H1 (cell line): ENCODE results near the gene CALHM2. TPM values are rescaled to one million over a fixed set of nuclear protein-coding genes. Genes with fewer than 3 reads are reported as not detected.

Experiments used
- CHD7 ChIP-seq: fragments of 300-600 bp; sonication (generic); IDR thresholded peaks from 2 replicates; pipeline ENCODE4 v1.7.1; 2012; ENCODE audit warnings: low read length, moderate library complexity, mild to moderate bottlenecking, inconsistent platforms; ENCODE audit not compliant: insufficient replicate concordance
- KDM5A ChIP-seq: fragments of 200-600 bp; IDR thresholded peaks from 2 replicates; pipeline ENCODE4 v1.7.1; 2012; ENCODE audit warnings: mild to moderate bottlenecking, low read length, inconsistent platforms, mixed read lengths
- SAP30 ChIP-seq: fragments of 300-600 bp; sonication (generic); IDR thresholded peaks from 2 replicates; pipeline ENCODE4 v1.7.1; 2012; ENCODE audit warnings: low read length, moderate library complexity, mild to moderate bottlenecking, inconsistent platforms; ENCODE audit not compliant: insufficient read depth, insufficient replicate concordance
- polyA plus RNA-seq, 7 experiments: library from polyadenylated mRNA; depleted of rRNA in 3 of 7; stranded (reverse) in 5 of 7; unstranded in 2 of 7; fragments of >200 nt in 5 of 7; fragments of 200-250 nt in 2 of 7; gene quantifications; 1 replicate in 5 of 7; 2 replicates in 1 of 7; 4 replicates in 1 of 7; pipeline versions ENCODE4 v1.2.1 to v1.2.3, GENCODE V29; 2011 to 2013; ENCODE audit warnings: missing spikeins in 2 of 7, mixed read lengths in 2 of 7
- total RNA-seq: library from RNA; stranded (reverse); fragmentation: NEBNext Ultra II Directional; extraction: Animal tissue kit (Norgen Biotek cat#: 25700); gene quantifications from 2 replicates; pipeline ENCODE4 v1.2.1, GENCODE V29; 2021

The CALHM2 gene
- total and polyA plus RNA-seq, 2 of the 8 experiments (the other 6 are each of a cell fraction or from before 2014, with no cell fraction given): 1.2 to 2.4 TPM

- TF ChIP-seq CHD7 (no peak), SAP30 (no peak), KDM5A (no peak)
Measured at GRCh38 chr10:103454026-103454425, 1.9 kb upstream of the CALHM2 start (continued).
